SW480 (cell line): Measurements from ENCODE around the gene PIK3R5.

Experiments used
- DNase-seq: peaks from one replicate; pipeline ENCODE4 v3.0.0-alpha.2; 2016; ENCODE audit warnings: low spot score

PIK3R5 gene

GRCh38 chr17:8894673-8895578 is 70.6 kb downstream of the PIK3R5 start:
- peak; percentile 69 for DNase-seq

- no peak for DNase-seq
These were observed 71.3 kb downstream of the PIK3R5 start for GRCh38 chr17:8894202-8894671.

- no peak for DNase-seq
These were observed 71.8 kb downstream of the PIK3R5 start for GRCh38 chr17:8893621-8894201.

- DNase-seq: no peak
These were observed 72.4 kb downstream of the PIK3R5 start for GRCh38 chr17:8893059-8893458.

DNA sequence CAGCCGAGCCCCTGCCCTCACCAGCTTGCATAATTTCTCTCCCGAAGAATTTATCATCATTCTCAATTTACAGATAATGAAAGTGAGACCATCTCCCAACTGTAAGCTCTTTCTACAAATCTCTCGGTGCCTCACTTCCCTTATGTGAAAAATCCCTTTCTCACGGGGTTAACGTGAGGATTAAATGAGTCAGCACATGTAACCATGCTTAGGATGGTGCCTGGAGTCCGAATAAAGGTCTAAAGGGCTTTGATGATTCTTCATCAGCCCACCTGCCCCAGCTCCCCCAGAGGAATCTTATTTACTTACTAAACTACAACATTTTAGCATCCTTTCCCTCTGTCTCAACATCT is 73.2 kb downstream of the PIK3R5 start:
- no peak for DNase-seq

DNA sequence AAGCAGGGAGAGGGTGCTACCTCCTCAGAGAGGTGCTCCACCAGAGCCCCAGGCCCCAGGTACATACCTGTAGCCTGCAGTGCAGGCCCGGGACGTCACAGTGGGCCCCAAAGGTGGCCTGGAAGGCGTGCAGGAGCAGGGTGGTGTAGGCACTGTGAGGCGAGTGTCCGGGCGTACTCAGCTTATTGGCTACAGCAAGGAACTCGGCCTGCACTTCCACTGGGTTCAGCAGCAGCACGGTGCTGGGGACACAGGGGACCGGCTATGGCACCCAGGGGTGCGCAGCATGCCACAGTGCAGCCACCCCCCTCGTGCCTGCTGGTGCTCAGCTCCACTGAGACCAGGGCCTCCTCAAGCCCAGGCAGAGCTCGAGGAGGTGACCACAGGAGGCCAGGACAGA is 74.8 kb downstream of the PIK3R5 start:
- no peak for DNase-seq

- DNase-seq: no peak
These were observed 75.9 kb downstream of the PIK3R5 start for GRCh38 chr17:8889458-8890210.

DNA sequence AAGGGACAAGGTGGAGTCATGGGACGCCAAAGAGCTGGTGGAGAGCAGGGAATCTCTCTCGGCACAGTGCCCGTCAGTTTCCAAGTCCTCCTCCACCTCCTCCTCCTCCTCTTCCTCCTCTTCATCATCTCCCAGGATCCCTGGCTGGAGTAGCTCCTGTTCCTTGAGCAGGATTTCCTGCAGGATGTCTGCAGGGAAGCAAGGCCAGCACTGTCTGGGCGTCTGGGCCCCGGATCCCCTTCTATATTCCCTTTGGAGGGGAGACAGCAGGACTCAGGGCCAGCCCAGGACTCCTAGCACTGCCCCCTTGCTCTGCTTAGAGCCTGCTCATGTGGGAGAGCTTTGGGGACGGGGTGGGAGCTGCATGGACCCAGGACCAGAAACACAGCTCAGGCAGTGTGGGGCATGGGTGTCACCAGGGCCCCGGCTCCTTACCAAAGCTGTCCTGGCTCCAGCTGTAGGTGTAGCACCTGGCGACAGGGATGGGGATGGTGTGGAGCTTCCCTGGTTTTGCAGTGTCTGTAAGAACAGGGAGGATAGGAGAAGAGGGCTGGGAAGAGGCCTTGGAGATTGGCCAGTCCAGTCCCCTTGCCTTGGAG is 76.7 kb downstream of the PIK3R5 start:
- DNase-seq: no peak

DNA sequence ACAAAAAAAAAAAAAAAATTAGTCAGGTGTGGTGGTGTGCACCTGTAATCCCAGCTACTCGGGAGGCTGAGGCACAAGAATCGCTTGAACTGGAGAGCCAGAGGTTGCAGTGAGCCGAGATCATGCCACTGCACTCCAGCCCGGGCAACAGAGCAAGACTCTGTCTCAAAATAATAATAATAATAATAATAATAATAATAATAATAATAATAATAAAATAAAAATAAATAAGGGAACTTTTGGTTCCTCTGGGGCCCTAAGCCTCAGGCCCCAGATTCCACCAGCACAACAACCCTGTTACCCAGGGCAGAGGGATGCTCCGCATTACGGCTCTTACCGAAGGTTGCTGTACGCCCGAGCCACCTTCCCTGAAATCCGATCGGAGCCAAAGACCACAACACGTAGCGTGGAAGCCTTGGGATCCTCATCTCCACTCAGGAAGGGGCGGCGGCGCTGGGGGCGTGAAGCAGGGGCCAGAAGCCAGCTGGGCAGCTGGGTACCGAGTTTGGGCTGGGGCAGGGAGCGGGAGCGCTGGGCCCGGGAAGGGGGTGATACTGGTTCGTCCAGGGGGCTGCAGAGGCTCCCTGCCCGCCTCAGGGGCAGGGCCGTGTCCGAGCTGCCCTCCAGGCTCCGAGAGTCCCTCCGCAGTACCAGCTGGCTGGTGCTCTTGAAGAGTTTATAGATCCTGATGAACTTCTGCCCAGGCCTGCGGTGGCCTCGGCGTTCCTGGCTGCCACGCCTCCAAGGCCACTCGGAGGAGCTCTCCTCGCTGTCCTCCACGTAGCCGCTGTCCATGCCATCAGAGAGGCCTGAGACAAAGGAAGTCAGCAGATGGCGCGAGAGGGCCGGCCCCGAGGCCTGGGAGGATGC is 77.4 kb downstream of the PIK3R5 start:
- peak; percentile 81 for DNase-seq

DNA sequence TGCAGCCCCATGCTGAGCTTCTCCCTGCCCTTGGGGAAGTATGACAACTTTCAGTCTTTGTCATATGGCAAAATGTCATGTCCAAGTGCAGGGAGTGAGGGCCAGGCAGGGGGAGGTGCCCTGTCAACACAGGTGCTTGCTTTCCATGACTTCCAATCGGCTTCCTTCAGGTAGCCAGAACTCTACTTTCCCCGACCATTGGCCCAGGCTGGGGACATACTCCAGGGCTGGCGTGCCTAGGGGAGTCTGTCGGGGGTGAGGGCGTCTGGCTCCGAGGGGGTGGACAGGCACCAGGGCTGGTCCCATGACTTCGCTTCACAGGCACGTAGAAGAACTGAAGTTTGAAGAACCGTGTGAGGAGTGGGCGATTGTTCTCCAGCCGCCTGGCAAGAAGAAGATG is 78.2 kb downstream of the PIK3R5 start:
- no peak for DNase-seq

GRCh38 chr17:8885967-8886684 is 79.4 kb downstream of the PIK3R5 start:
- no peak for DNase-seq

DNA sequence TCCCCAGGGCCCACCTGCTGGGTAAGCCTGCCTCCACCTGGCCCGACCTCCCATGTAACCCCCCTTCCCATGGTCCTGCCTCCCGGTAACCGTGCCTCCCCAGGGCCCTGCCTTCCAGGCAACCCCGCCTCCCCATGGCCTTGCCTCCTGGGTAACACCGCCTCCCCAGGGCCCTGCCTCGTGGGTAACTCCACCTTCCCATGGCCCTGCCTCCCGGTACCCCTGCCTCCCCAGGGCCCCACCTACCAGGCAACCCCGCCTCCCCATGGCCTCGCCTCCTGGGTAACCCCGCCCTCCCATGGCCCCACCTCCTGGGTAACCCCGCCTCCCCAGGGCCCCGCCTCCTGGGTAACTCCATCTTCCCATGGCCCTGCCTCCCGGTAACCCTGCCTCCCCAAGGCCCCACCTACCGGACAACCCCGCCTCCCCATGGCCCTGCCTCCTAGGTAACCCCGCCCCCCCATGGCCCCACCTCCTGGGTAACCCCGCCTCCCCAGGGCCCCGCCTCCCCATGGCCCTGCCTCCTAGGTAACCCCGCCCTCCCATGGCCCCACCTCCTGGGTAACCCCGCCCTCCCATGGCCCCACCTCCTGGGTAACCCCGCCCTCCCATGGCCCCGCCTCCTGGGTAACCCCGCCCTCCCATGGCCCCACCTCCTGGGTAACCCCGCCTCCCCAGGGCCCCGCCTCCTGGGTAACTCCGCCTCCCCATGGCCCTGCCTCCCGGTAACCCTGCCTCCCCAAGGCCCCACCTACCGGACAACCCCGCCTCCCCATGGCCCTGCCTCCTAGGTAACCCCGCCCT is 80.1 kb downstream of the PIK3R5 start:
- DNase-seq: peak; percentile 34

DNA sequence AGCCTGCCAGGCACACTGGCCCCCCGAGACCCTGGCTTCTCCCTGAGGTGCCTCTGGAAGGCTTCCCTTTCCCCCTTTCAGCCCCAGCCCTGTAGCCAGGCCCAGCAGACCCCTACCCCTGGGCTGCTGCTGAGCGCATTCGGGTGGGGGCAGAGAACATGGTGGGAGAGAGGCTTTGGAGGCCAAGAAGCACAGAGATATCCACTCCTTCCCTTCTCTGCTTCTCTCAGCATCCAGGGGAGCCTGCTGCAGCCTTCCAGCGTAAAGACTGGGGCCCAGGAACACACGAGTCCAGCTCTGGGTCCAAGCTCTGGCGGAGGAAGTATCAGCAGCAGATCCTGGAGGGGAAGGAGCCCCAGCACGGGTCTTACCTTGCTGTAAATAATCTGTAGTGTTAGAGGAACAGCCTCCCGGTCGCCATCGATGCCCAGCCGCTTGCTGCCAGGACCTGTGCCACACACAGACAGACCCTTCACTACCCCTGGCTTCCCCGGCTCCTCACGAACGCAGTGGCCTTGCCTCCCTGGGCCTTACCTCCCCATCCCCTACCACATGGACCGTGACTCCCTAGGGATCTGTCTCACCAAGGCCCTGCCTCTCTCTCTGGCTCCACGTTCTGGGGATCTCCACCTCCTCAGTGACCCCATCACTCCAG is 81.0 kb downstream of the PIK3R5 start:
- DNase-seq: no peak

DNA sequence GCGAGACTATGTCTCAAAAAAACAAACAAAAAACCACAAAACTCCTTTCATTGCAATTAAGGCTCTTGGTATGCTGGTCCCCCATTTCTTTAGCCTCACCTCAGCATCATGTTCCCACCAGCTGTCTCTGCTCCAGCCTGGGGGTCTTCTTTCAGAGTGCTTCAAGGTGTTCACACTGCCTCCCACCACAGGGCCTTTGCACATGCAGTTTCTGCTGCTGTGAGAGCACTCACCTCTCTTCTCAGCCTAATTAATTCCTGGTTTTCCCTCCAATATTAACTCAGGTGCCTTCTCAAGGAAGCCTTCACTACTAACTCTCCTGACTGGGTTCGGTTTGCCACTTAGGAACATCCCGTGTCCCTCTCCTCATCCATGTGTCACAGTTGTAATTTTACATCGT is 82.2 kb downstream of the PIK3R5 start:
- DNase-seq: no peak

DNA sequence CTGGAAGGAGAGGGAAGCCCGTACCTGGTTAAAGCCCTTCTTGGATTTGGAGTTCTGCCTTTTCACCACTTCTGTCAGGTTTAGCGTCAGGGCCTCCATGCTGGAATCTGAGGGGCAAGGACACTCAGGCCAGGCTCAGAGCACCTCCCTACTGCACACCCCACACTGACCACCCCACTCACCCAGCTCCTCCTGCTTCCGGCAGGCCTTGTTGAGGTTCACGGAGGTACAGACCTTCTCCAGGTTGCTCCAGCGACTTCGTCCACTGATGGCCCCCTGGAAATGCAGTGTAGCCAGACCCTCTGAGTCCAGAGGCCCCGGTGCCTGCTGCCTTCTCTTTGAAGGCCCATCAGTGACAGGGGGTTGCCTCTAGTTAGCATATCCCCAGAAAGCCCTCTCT is 83.9 kb downstream of the PIK3R5 start:
- no peak for DNase-seq

- no peak for DNase-seq
These were observed 85.0 kb downstream of the PIK3R5 start for GRCh38 chr17:8880466-8880865.

DNA sequence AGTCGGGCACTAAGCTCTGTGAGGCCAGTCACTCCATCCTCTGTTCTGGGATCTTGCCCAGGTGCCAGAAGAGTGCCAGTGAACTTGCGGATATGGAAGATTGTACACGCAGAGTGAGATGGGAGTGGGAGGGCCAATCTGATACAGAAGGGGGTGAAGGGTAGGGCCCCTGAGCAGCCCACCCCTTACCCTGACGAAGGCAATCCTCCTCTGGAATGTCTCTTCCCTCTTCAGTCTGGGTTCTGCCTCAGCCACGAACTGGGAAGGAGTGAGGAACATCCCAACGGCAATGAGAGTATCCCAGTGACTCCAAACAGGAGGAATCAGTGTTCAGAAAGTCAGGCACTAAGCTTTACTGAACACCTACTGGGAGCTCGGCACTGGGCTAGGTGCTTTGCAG is 86.1 kb downstream of the PIK3R5 start:
- DNase-seq: no peak

- no peak for DNase-seq
These were observed 87.5 kb downstream of the PIK3R5 start for GRCh38 chr17:8877984-8878383.

GRCh38 chr17:8875957-8876356 is 89.5 kb downstream of the PIK3R5 start:
- no peak for DNase-seq
